NCI-H187 (cell line): ENCODE results near the gene MRTFA.
"Not testable (repeated sequence)": the region's sequence is repeated elsewhere in the genome, so short reads cannot be mapped to it uniquely, and the experiment has no call there.

ENCODE experiments used
- DNase-seq, 2 experiments: peaks; one replicate each; lab custom pipeline; 2025; lab: John Stamatoyannopoulos, UW

Gene MRTFA

GRCh38 chr22:40595497-40596234 is 40.9 kb downstream of the MRTFA start:
- DNase-seq, result no peak

DNA sequence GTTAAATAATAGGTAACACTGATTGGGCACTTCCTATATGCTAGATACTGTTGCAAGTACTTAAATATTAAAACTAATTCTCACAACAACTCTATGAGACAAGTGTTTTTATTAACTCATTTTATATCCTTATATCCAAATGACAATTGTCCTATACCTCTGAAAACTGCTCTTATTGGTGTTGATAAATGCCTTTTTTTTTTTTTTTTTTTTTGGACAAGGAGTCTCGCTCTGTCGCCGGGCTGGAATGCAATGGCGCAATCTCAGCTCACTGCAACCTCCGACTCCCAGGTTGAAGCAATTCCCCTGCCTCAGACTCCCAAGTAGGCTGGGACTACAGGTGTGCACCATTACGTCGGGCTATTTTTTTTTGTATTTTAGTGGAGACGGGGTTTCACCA is 41.6 kb downstream of the MRTFA start:
- no peak for DNase-seq

DNA sequence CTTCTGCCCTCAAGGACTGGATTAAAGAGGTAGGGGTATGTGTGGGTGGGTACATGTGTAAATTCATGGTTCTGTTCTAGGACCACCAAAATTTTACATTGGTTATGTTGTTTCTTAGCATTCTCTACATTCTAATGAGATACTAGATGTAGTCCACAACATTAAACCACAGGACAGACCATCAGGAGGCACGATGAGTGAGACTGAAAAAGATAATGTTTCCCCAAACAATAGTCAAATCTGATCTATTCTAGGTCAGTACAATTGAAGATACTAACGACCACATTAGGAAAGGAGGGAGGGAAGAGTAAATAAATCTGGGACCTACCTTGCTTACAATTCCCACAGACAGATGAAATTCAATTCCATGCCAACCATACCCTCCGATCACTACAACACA is 42.2 kb downstream of the MRTFA start:
- DNase-seq, result no peak

DNA sequence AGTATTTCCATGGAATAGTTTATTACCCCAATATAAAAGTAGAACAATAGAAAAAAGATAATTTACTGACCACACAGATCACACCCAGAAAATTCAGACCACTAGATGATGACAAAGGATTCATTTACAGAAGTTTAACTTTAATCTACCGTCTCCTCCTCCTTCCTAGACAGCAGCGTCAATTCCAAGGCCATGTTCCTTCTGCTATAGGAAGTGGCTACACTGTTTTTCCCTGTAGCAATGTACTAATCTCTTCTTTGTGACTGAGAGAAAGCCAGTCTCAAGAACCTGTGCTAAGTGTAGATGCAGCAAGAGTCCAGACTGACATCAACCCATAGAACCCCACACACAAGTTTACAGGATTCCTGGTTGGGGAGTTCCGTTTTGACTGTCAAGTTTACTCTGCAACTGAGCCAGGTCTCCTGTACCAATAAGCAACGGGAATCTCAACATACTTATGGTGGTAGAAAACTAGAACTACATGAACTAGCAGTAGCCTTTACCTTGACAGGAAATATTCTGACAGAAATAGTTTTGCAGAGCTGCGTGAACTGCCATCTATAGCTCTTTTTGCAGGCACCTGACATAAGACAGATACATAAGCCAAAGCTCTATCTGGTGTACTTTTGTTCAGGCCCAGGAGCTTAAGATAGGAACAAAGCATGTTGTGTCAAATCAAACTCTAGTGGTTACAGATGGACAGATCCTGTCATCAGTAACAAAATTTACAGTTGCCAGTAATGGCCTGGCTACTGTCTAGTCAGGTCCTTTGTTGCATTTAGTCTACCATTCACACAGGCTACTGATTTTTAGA is 42.9 kb downstream of the MRTFA start:
- DNase-seq, result no peak

DNA sequence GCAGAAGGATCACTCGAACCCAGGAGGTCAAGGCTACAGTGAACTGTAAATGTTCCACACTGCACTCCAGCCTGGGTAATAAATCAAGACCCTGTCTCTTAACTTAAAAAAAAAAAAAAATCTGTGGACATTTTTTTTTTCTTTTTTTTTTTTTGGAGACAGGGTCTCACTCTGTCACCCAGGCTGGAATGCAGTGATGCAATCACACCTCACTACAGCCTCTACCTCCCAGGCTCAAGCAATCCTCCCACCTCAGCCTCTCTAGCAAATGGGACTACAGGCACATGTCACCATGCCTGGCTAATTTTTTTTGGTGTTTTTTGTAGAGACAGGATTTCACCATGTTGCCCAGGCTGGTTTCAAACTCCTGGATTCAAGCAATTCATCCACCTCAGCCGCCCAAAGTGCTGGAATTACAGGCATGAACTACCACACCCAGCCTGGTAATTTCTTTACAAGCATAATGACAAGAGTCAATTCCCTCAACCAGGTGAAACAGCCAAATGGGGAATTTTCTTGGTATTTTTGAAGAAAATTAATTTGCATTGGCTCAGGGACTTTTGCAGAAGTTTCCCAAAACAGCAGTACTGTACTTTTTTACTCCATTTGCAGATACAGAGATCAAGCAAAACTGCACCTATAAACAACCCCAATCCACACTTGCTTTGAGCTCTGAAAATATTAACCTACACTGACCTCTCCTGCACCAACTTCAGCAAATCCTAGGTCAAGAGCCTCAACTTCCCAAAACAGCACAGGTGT is 44.0 kb downstream of the MRTFA start:
- DNase-seq, result no peak

GRCh38 chr22:40588726-40589125 is 47.8 kb downstream of the MRTFA start:
- no peak for DNase-seq

DNA sequence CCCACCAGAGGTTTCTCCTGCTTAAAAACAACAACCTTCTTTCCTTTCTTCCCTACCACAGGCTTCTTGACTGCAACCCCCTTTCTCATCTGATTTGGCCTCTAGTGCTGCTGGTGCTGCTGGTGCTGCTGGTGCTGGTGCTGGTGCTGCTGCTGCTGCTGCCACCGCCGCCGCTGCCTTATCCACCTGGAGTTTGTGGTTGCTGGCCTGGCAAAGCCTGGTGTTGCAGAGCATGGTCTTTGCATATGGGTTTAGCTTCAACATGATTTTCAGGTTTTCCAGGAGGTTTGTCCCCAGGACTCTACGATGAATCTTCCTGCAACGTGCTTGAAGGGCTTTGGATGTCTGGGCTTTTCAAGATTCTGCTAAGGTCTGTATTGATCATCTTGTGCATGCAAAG is 49.7 kb downstream of the MRTFA start:
- no peak for DNase-seq

DNA sequence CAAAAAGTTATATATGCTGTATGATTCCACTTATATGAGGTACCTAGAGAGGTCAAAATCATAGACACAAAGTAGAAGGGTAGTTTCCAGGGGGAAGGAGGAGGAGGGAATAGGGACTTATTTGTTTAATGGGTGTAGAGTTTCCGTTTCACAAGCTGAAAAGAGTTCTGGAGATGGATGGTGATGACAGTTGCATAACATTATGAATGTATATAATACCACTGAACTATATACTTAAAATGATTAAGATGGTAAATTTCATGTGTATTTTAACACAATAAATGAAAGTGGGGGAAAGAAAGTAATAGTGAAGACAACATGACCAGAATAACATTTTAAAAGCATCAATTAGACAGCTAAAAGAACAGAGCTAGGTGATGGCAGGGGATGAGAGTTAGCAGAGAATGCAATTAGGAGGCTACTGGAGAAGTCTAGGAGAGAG is 51.2 kb downstream of the MRTFA start:
- no peak for DNase-seq

GRCh38 chr22:40584766-40585165 is 51.8 kb downstream of the MRTFA start:
- DNase-seq, result not testable (repeated sequence)

GRCh38 chr22:40583053-40583741 is 53.3 kb downstream of the MRTFA start:
- no peak for DNase-seq

DNA sequence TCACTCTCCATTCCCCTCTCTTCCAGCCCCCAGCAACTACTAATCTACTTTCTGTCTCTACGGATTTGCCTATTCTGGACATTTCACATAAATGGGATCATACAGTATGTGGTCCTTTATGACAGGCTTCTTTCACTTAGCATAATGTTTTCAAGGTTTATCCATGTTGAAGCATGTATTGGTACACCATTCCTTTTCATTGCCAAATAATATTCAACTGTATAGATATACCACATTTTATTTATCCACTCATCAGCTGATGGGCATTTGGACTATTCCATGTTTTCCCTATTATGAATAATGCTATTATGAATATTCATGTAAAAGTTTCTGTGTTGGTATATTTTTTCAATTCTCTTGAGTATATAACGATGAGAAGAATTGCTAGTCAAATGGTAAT is 54.5 kb downstream of the MRTFA start:
- DNase-seq, result no peak

- DNase-seq, result no peak
Measured at GRCh38 chr22:40580631-40581030, 55.9 kb downstream of the MRTFA start.

DNA sequence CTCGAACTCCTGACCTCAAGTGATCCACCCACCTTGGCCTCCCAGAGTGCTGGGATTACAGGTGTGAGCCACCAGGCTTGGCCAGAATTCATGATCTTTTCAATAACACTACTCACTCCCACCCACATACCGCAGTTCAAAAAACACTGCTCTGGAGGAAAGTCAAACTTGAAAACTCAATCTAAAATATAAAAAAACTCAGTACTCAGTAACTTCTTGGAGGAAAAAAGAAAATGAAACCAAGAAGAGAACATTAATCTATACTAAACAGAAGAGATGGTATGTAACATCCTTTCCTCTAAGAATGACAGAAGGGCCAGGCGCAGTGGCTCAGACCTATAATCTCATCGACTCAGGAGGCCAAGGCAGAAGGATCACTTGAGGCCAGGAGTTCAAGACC is 58.3 kb downstream of the MRTFA start:
- no peak for DNase-seq

DNA sequence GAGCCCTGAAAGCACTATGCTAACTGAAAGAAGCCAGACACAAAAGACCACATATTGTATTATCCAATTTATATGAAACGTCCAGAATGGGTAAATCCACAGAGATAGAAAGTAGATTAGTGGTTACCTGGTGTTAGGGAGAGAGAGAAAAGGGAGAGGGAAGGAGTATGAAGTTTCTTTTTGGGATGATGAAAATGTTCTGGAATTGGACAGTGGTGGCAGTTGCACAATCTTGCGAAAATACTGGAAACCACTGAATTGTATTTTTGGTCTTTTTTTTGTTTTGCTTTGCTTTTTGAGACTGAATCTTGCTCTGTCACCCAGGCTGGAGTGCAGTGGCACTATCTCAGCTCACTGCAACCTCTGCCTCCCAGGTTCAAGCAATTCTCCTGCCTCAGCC is 63.5 kb downstream of the MRTFA start:
- no peak for DNase-seq

GRCh38 chr22:40571887-40572286 is 64.6 kb downstream of the MRTFA start:
- DNase-seq, result no peak

- no peak for DNase-seq
Measured at GRCh38 chr22:40567626-40568328, 68.7 kb downstream of the MRTFA start.

GRCh38 chr22:40567106-40567505 is 69.4 kb downstream of the MRTFA start:
- DNase-seq, result no peak

- no peak for DNase-seq
Measured at GRCh38 chr22:40560994-40561515, 75.5 kb downstream of the MRTFA start.

DNA sequence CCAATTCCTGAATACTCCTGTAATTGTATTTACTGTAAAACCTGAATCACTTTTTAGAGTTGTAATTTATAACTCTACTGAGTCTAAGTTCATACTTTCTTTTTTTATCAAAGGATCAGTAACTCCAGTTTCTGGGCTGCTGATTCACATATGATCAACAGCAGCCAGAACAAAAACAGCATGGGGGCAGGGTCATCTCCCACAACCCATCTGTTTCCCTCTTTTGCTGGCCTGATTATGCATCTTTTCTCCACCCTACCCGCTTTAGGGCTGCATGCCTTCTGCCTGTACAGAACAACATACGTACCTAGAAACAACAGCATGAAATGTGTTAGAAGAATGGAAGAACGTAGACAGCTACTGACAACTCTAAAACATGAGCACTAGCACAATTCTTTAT is 76.0 kb downstream of the MRTFA start:
- DNase-seq, result no peak

DNA sequence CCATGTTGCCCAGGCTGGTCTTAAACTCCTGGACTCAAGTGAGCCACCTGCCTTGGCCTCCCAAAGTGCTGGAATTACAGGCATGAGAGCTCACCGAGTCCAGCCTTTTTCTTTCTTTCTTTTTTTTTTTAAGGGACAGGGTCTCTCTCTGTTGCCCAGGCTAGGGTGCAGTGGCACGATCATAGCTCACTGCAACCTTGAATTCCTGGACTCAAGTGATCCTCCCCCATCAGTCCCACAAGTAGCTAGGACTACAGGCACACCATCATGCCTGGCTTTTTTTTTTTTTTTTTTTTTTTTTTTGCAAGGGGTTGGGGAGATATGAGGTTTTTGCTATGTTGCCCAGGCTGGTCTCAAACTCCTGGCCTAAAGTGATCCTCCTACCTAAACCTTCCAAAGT is 78.5 kb downstream of the MRTFA start:
- DNase-seq, result no peak

GRCh38 chr22:40556641-40557040 is 79.9 kb downstream of the MRTFA start:
- DNase-seq, result no peak
